ENCODE measurements around the gene VKORC1L1. TPM values are rescaled to one million over a fixed set of nuclear protein-coding genes. Genes with fewer than 3 reads are reported as not detected.
"Not testable (repeated sequence)": the region's sequence is repeated elsewhere in the genome, so short reads cannot be mapped to it uniquely, and the experiment has no call there.

Gene VKORC1L1
- total and polyA plus RNA-seq, 7 donors, result 3.9 to 20.3 (median 15.1) TPM

GRCh38 chr7:65989694-65990080 is 116.8 kb downstream of the VKORC1L1 start:
- intact Hi-C loops (cut with DNase I), result loop anchor here (10.0 kb wide), 1 partner anchor 115 kb away; the partner anchor contains the start of gene VKORC1L1
- WGBS, 2 donors, result 81 to 91% methylated on average over 3 of the region's 3 CpGs
- no peaks in the 10 kb centered on the region for H3K9me3 ChIP-seq

GRCh38 chr7:65991829-65992228 is 119.0 kb downstream of the VKORC1L1 start:
- H3K9me3 ChIP-seq; H3K36me3 ChIP-seq; DNase-seq; H3K27ac ChIP-seq; H3K27me3 ChIP-seq; H3K4me3 ChIP-seq; H3K4me1 ChIP-seq; intact Hi-C loops (cut with DNase I): not testable (repeated sequence)
- WGBS, 2 donors, result 96 to 98% methylated on average over 5 of the region's 5 CpGs

More at GRCh38 chr7:65989694-65990080, 116.8 kb downstream of the VKORC1L1 start:
- Histone ChIP-seq H3K27me3 (no peaks in the 10 kb centered on the region), H3K36me3 (no peaks in the 10 kb centered on the region), H3K4me3 (no peak overlapping the region), H3K27ac (no peak overlapping the region), H3K4me1 (no peaks in the 10 kb centered on the region)
- no peak for DNase-seq
- no peak for TF ChIP-seq POLR2A (IDR thresholded peaks at IDR 0.05)
- no peak for TF ChIP-seq POLR2AphosphoS5 (IDR thresholded peaks at IDR 0.05)

- Histone ChIP-seq H3K27ac (no peak overlapping the region), H3K27me3 (no peaks in the 10 kb centered on the region), H3K4me1 (no peaks in the 10 kb centered on the region), H3K4me3 (no peak overlapping the region), H3K36me3 (no peaks in the 10 kb centered on the region), H3K9me3 (no peaks in the 10 kb centered on the region)
- TF ChIP-seq POLR2A (IDR thresholded peaks at IDR 0.05) (no peak), EP300 (IDR thresholded peaks at IDR 0.05) (no peak), POLR2AphosphoS5 (IDR thresholded peaks at IDR 0.05) (no peak), CTCF (IDR thresholded peaks at IDR 0.05) (no peak)
- 91 to 96% methylated on average over 4 of the region's 4 CpGs for WGBS, 2 donors
- no peak for DNase-seq
- intact Hi-C loops (cut with DNase I), result no loop called here
Observed at GRCh38 chr7:65992526-65992925, 119.7 kb downstream of the VKORC1L1 start.

- 0% methylated on average over 1 of the region's 1 CpG for WGBS, 2 donors
Observed at GRCh38 chr7:65994984-65995383, 122.1 kb downstream of the VKORC1L1 start.

GRCh38 chr7:66000823-66001417 is 128.0 kb downstream of the VKORC1L1 start:
- H3K4me1 ChIP-seq; DNase-seq; intact Hi-C loops (cut with DNase I); H3K9me3 ChIP-seq; H3K36me3 ChIP-seq; H3K27ac ChIP-seq; H3K27me3 ChIP-seq; H3K4me3 ChIP-seq: not testable (repeated sequence)
- 47 to 66% methylated on average over 1 of the region's 5 CpGs for WGBS, 2 donors

More at GRCh38 chr7:65994984-65995383, 122.1 kb downstream of the VKORC1L1 start:
- H3K36me3 ChIP-seq; H3K27ac ChIP-seq; intact Hi-C loops (cut with DNase I); H3K4me1 ChIP-seq; H3K9me3 ChIP-seq; H3K4me3 ChIP-seq; H3K27me3 ChIP-seq; DNase-seq: not testable (repeated sequence)

- DNase-seq; H3K36me3 ChIP-seq; H3K9me3 ChIP-seq; H3K4me3 ChIP-seq; intact Hi-C loops (cut with DNase I); H3K27me3 ChIP-seq; H3K27ac ChIP-seq; H3K4me1 ChIP-seq: not testable (repeated sequence)
- 31 to 65% methylated on average over 8 of the region's 8 CpGs for WGBS, 2 donors
Observed at GRCh38 chr7:66005115-66005671, 132.3 kb downstream of the VKORC1L1 start.

- no peaks in the 10 kb centered on the region for H3K4me1 ChIP-seq
- H3K27me3 ChIP-seq, result no peaks in the 10 kb centered on the region
- no peak overlapping the region for H3K4me3 ChIP-seq
- 86 to 91% methylated on average over 6 of the region's 6 CpGs for WGBS, 2 donors
- no peak for DNase-seq
- no peak for TF ChIP-seq EP300 (IDR thresholded peaks at IDR 0.05)
- TF ChIP-seq POLR2A (IDR thresholded peaks at IDR 0.05), result no peak
- no peak for TF ChIP-seq POLR2AphosphoS5 (IDR thresholded peaks at IDR 0.05)
- TF ChIP-seq CTCF (IDR thresholded peaks at IDR 0.05), result no peak
- H3K36me3 ChIP-seq, result no peaks in the 10 kb centered on the region
- intact Hi-C loops (cut with DNase I), result no loop called here
- H3K27ac ChIP-seq, result no peak overlapping the region
- no peaks in the 10 kb centered on the region for H3K9me3 ChIP-seq
Observed at GRCh38 chr7:66007232-66007631, 134.4 kb downstream of the VKORC1L1 start.

Small RNA genes lying within 50 kb of the gene (small RNA-seq; reads per million reads assigned to genes)
- gene AC073261.1 (0 reads per million in 3 donors), gene RNU6-973P (0 reads per million in 3 donors)

Other genes starting within 250 kb of the VKORC1L1 start
- gene GUSB, start 109.1 kb downstream of the VKORC1L1 start, total RNA-seq, result 10 to 100 TPM; 17.2 to 25.2 (median 20.6) TPM
- gene GUSB, start 109.1 kb downstream of the VKORC1L1 start, polyA plus RNA-seq, result 10 to 100 TPM; 26.4 to 59.5 (median 49.7) TPM
- 10 to 100 TPM; 15.6 to 30.7 (median 24.2) TPM for gene ASL, start 202.7 kb downstream of the VKORC1L1 start, total RNA-seq
- 100 to 1,000 TPM in 2 of 3 donors, 10 to 100 TPM in 1; 93.7 to 120 (median 109) TPM for gene ASL, start 202.7 kb downstream of the VKORC1L1 start, polyA plus RNA-seq
- gene CRCP, start 241.8 kb downstream of the VKORC1L1 start, total RNA-seq, result 10 to 100 TPM; 24.1 to 48.5 (median 37.1) TPM
- gene CRCP, start 241.8 kb downstream of the VKORC1L1 start, polyA plus RNA-seq, result 10 to 100 TPM; 18.6 to 25.7 (median 24.3) TPM

Measured in sigmoid colon (tissue), 7 donors.